ENCODE results near the gene PTPRN. TPM values are rescaled to one million over a fixed set of nuclear protein-coding genes. Genes with fewer than 3 reads are reported as not detected.

PTPRN gene
- total and polyA plus RNA-seq, 9 of the 15 experiments (the other 6 are each of a cell fraction or from before 2014, with no cell fraction given), result 0.15 to 2.4 (median 0.43) TPM; not detected in 1

DNA sequence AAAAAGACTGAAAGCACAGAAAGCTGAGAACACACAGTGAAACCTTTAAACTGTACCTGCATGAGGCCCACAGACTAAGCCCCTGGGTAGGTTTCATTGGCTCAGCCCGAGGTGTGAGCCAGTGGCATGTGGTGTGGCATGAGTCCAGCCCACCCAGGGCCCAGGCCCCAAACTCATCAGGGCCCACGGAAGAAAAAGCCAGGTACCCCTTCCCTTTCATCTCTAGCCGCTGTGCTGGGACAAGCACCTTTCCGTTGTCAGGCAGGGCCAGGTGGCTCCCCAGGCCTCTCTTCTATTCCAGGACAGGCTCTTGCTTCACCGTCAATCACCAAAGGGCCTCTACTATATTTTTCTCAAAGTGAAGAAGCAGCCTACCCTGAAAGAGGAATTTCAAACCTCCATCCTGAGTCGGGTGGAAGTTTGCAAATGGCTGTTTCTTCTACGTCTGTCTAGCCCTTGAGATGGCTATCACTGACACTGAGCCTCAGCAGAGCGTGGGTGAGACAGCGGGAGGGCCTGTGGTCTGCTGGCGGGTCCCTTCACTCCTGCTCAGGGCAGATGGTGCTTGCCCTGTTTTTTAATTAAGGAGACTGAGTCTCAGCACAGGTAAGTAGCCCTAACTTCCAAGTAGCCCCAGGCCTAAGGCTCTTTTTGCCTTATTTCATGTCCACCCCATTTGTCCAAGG, 21.5 kb downstream of the PTPRN start (continued):
- TF ChIP-seq PHB (CRISPR knock-in tag; IDR thresholded peaks at IDR 0.05), result no peak
- TF ChIP-seq MECOM (CRISPR knock-in tag; IDR thresholded peaks at IDR 0.05), result no peak
- TF ChIP-seq TCF7L2 (IDR thresholded peaks at IDR 0.05; ENCODE audit: low read depth, low read length), result no peak
- no peak for TF ChIP-seq ZNF347 (CRISPR knock-in tag; IDR thresholded peaks at IDR 0.05; ENCODE audit: low read depth)
- TF ChIP-seq ATF7 (IDR thresholded peaks at IDR 0.05), result no peak
- no peak for TF ChIP-seq ZNF41 (CRISPR knock-in tag; conservative IDR thresholded peaks at IDR 0.05)
- TF ChIP-seq JUNB (CRISPR knock-in tag; conservative IDR thresholded peaks at IDR 0.05), result no peak
- no peak for TF ChIP-seq ZNF764 (CRISPR knock-in tag; IDR thresholded peaks at IDR 0.05; ENCODE audit: low read depth)
- TF ChIP-seq ZNF23 (CRISPR knock-in tag; IDR thresholded peaks at IDR 0.05), result no peak
- TF ChIP-seq NCOA2 (IDR thresholded peaks at IDR 0.05; ENCODE audit: partially characterized antibody in 2 of 2), result no peak
- no peak for TF ChIP-seq ZNF57 (CRISPR knock-in tag; IDR thresholded peaks at IDR 0.05)
- no peak for TF ChIP-seq ZBED1 (IDR thresholded peaks at IDR 0.05)
- TF ChIP-seq, protein P1, sequence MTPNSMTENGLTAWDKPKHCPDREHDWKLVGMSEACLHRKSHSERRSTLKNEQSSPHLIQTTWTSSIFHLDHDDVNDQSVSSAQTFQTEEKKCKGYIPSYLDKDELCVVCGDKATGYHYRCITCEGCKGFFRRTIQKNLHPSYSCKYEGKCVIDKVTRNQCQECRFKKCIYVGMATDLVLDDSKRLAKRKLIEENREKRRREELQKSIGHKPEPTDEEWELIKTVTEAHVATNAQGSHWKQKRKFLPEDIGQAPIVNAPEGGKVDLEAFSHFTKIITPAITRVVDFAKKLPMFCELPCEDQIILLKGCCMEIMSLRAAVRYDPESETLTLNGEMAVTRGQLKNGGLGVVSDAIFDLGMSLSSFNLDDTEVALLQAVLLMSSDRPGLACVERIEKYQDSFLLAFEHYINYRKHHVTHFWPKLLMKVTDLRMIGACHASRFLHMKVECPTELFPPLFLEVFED (CRISPR knock-in tag; conservative IDR thresholded peaks at IDR 0.05), result no peak
- TF ChIP-seq, protein P2, sequence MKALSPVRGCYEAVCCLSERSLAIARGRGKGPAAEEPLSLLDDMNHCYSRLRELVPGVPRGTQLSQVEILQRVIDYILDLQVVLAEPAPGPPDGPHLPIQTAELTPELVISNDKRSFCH (CRISPR knock-in tag; IDR thresholded peaks at IDR 0.05), result no peak
- TF ChIP-seq, protein P2 (tag; IDR thresholded peaks at IDR 0.05), result no peak
- TF ChIP-seq, protein P3, sequence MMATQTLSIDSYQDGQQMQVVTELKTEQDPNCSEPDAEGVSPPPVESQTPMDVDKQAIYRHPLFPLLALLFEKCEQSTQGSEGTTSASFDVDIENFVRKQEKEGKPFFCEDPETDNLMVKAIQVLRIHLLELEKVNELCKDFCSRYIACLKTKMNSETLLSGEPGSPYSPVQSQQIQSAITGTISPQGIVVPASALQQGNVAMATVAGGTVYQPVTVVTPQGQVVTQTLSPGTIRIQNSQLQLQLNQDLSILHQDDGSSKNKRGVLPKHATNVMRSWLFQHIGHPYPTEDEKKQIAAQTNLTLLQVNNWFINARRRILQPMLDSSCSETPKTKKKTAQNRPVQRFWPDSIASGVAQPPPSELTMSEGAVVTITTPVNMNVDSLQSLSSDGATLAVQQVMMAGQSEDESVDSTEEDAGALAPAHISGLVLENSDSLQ (IDR thresholded peaks at IDR 0.05), result peak; percentile 33; the same call in 1 of the 2 replicates
- TF ChIP-seq U2AF1 (optimal IDR thresholded peaks at IDR 0.05; ENCODE audit: low read depth, low read length), result no peak
